Activated T-helper 17 cell treated with anti-CD3 and anti-CD28 coated beads, Interleukin-2, amount 50 U/mL, for 72 hours (primary cell): ENCODE measurements around the gene DISP3. TPM values are rescaled to one million over a fixed set of nuclear protein-coding genes. Genes with fewer than 3 reads are reported as not detected.

Source experiments
- ATAC-seq: fragments of 150-1000 bp; cut with Tn5 transposase; replicated peaks from 2 replicates; pipeline ENCODE4 v1.10.0; 2021; ENCODE audit warnings: mild to moderate bottlenecking, moderate library complexity
- H3K27ac Mint-ChIP-seq: one replicate; pipeline ENCODE4 v1.8.0; 2022; ENCODE audit warnings: mixed read lengths
- H3K27me3 Mint-ChIP-seq: one replicate; pipeline ENCODE4 v1.8.0; 2022; ENCODE audit warnings: mixed read lengths
- H3K36me3 Mint-ChIP-seq: one replicate; pipeline ENCODE4 v1.8.0; 2022; ENCODE audit warnings: low read depth, mild to moderate bottlenecking, mixed read lengths
- H3K4me1 Mint-ChIP-seq: one replicate; pipeline ENCODE4 v1.8.0; 2022; ENCODE audit warnings: mixed read lengths
- H3K4me3 Mint-ChIP-seq: one replicate; pipeline ENCODE4 v1.8.0; 2022; ENCODE audit warnings: mild to moderate bottlenecking, mixed read lengths
- H3K9me3 Mint-ChIP-seq: one replicate; pipeline ENCODE4 v1.8.0; 2022; ENCODE audit warnings: mixed read lengths
- total RNA-seq, 2 donors: library from RNA; stranded (reverse); gene quantifications; one replicate each; pipeline ENCODE4 v1.2.3, GENCODE V29; 2022

The DISP3 gene
- total RNA-seq, 2 donors from 2014 or later, result 0.56 to 1.8 TPM

GRCh38 chr1:11529763-11530730 is 51.1 kb downstream of the DISP3 start:
- Mint-ChIP-seq H3K27ac (no peak overlapping the region), H3K36me3 (no peaks in the 10 kb centered on the region), H3K9me3 (no peaks in the 10 kb centered on the region), H3K4me1 (no peaks in the 10 kb centered on the region), H3K4me3 (no peak overlapping the region), H3K27me3 (no peaks in the 10 kb centered on the region)
- no peak for ATAC-seq

- Mint-ChIP-seq H3K36me3 (no peaks in the 10 kb centered on the region), H3K27me3 (no peaks in the 10 kb centered on the region), H3K4me3 (no peak overlapping the region), H3K4me1 (no peaks in the 10 kb centered on the region), H3K9me3 (no peaks in the 10 kb centered on the region), H3K27ac (no peak overlapping the region)
- ATAC-seq, result no peak
These were observed 51.9 kb downstream of the DISP3 start for GRCh38 chr1:11530731-11531311.

GRCh38 chr1:11531314-11531870 is 52.4 kb downstream of the DISP3 start:
- Mint-ChIP-seq H3K27me3 (no peaks in the 10 kb centered on the region), H3K4me3 (no peak overlapping the region)
- ATAC-seq, result no peak

GRCh38 chr1:11531943-11532342 is 53.0 kb downstream of the DISP3 start:
- Mint-ChIP-seq H3K27me3 (no peaks in the 10 kb centered on the region), H3K9me3 (no peaks in the 10 kb centered on the region), H3K4me3 (no peak overlapping the region), H3K36me3 (no peaks in the 10 kb centered on the region), H3K27ac (no peak overlapping the region), H3K4me1 (no peaks in the 10 kb centered on the region)
- ATAC-seq, result no peak

More at GRCh38 chr1:11531314-11531870, 52.4 kb downstream of the DISP3 start:
- H3K4me1 Mint-ChIP-seq, result no peaks in the 10 kb centered on the region
- H3K36me3 Mint-ChIP-seq, result no peaks in the 10 kb centered on the region
- no peak overlapping the region for H3K27ac Mint-ChIP-seq
- no peaks in the 10 kb centered on the region for H3K9me3 Mint-ChIP-seq

GRCh38 chr1:11533790-11534787 is 55.1 kb downstream of the DISP3 start:
- ATAC-seq, result no peak
- H3K27me3 Mint-ChIP-seq, result no peaks in the 10 kb centered on the region
- H3K4me3 Mint-ChIP-seq, result no peak overlapping the region
- H3K36me3 Mint-ChIP-seq, result no peaks in the 10 kb centered on the region
- H3K27ac Mint-ChIP-seq, result no peak overlapping the region
- no peaks in the 10 kb centered on the region for H3K4me1 Mint-ChIP-seq
- no peaks in the 10 kb centered on the region for H3K9me3 Mint-ChIP-seq

- Mint-ChIP-seq H3K36me3 (no peaks in the 10 kb centered on the region), H3K27ac (no peak overlapping the region), H3K4me3 (no peak overlapping the region), H3K9me3 (no peaks in the 10 kb centered on the region), H3K27me3 (no peaks in the 10 kb centered on the region), H3K4me1 (no peaks in the 10 kb centered on the region)
- ATAC-seq, result no peak
These were observed 55.9 kb downstream of the DISP3 start for GRCh38 chr1:11534846-11535245.

- Mint-ChIP-seq H3K27me3 (no peaks in the 10 kb centered on the region), H3K27ac (no peak overlapping the region), H3K4me1 (no peaks in the 10 kb centered on the region), H3K9me3 (no peaks in the 10 kb centered on the region), H3K4me3 (no peak overlapping the region), H3K36me3 (no peaks in the 10 kb centered on the region)
- ATAC-seq, result no peak
These were observed 56.4 kb downstream of the DISP3 start for GRCh38 chr1:11535316-11535715.

- Mint-ChIP-seq H3K4me3 (no peak overlapping the region), H3K27ac (no peak overlapping the region), H3K27me3 (no peaks in the 10 kb centered on the region), H3K4me1 (no peaks in the 10 kb centered on the region), H3K36me3 (no peaks in the 10 kb centered on the region), H3K9me3 (no peaks in the 10 kb centered on the region)
- no peak for ATAC-seq
These were observed 57.0 kb downstream of the DISP3 start for GRCh38 chr1:11535761-11536572.

GRCh38 chr1:11536573-11537379 is 57.8 kb downstream of the DISP3 start:
- no peak for ATAC-seq
- no peaks in the 10 kb centered on the region for H3K9me3 Mint-ChIP-seq
- no peaks in the 10 kb centered on the region for H3K27me3 Mint-ChIP-seq
- no peak overlapping the region for H3K27ac Mint-ChIP-seq
- no peak overlapping the region for H3K4me3 Mint-ChIP-seq
- H3K4me1 Mint-ChIP-seq, result no peaks in the 10 kb centered on the region
- no peaks in the 10 kb centered on the region for H3K36me3 Mint-ChIP-seq

GRCh38 chr1:11537380-11537764 is 58.4 kb downstream of the DISP3 start:
- Mint-ChIP-seq H3K9me3 (no peaks in the 10 kb centered on the region), H3K4me3 (no peak overlapping the region), H3K4me1 (no peaks in the 10 kb centered on the region), H3K27me3 (no peaks in the 10 kb centered on the region), H3K36me3 (no peaks in the 10 kb centered on the region), H3K27ac (no peak overlapping the region)
- no peak for ATAC-seq

GRCh38 chr1:11537854-11538591 is 59.1 kb downstream of the DISP3 start:
- ATAC-seq, result no peak
- no peaks in the 10 kb centered on the region for H3K9me3 Mint-ChIP-seq
- H3K27me3 Mint-ChIP-seq, result no peaks in the 10 kb centered on the region

GRCh38 chr1:11538886-11539285 is 59.9 kb downstream of the DISP3 start:
- Mint-ChIP-seq H3K27ac (no peak overlapping the region), H3K4me3 (no peak overlapping the region), H3K36me3 (no peaks in the 10 kb centered on the region), H3K9me3 (no peaks in the 10 kb centered on the region), H3K4me1 (no peaks in the 10 kb centered on the region), H3K27me3 (no peaks in the 10 kb centered on the region)
- ATAC-seq, result no peak

More at GRCh38 chr1:11537854-11538591, 59.1 kb downstream of the DISP3 start:
- Mint-ChIP-seq H3K27ac (no peak overlapping the region), H3K4me1 (no peaks in the 10 kb centered on the region), H3K4me3 (no peak overlapping the region), H3K36me3 (no peaks in the 10 kb centered on the region)
